GM12874 (cell line): ENCODE measurements around the gene ERCC6.

Experiments
- TF ChIP-seq, protein P1 (sequence below): IDR thresholded peaks from 2 replicates; pipeline ENCODE4 v1.5.1; 2011; ENCODE audit warnings: low read depth, mild to moderate bottlenecking, control low read depth, low read length, moderate library complexity; ENCODE audit not compliant: insufficient read depth

ERCC6 gene

GRCh38 chr10:49543604-49544003 lies 4.7 kb upstream of the ERCC6 start:
- TF ChIP-seq, protein P1, sequence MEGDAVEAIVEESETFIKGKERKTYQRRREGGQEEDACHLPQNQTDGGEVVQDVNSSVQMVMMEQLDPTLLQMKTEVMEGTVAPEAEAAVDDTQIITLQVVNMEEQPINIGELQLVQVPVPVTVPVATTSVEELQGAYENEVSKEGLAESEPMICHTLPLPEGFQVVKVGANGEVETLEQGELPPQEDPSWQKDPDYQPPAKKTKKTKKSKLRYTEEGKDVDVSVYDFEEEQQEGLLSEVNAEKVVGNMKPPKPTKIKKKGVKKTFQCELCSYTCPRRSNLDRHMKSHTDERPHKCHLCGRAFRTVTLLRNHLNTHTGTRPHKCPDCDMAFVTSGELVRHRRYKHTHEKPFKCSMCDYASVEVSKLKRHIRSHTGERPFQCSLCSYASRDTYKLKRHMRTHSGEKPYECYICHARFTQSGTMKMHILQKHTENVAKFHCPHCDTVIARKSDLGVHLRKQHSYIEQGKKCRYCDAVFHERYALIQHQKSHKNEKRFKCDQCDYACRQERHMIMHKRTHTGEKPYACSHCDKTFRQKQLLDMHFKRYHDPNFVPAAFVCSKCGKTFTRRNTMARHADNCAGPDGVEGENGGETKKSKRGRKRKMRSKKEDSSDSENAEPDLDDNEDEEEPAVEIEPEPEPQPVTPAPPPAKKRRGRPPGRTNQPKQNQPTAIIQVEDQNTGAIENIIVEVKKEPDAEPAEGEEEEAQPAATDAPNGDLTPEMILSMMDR: no peak

DNA sequence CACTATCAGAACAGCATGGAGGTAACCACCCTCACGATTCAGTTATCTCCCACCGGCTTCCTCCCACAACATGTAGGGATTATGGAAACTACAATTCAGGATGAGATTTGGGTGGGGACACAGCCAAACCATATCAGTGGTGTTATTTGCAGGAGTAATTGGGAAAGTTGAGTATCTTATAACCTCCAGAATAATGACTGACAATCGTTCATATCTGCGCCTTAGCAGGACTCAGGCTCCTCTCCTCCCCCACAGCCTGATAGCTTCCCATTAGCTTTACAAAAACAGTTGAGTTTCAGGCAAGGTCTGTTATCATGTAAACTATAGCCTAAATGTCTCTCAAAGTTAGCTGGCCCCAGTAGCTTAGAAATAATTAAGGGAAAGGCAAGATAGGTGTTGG lies 3.4 kb upstream of the ERCC6 start:
- TF ChIP-seq, protein P1: no peak

GRCh38 chr10:49541762-49542161 lies 2.8 kb upstream of the ERCC6 start:
- TF ChIP-seq, protein P1: no peak

DNA sequence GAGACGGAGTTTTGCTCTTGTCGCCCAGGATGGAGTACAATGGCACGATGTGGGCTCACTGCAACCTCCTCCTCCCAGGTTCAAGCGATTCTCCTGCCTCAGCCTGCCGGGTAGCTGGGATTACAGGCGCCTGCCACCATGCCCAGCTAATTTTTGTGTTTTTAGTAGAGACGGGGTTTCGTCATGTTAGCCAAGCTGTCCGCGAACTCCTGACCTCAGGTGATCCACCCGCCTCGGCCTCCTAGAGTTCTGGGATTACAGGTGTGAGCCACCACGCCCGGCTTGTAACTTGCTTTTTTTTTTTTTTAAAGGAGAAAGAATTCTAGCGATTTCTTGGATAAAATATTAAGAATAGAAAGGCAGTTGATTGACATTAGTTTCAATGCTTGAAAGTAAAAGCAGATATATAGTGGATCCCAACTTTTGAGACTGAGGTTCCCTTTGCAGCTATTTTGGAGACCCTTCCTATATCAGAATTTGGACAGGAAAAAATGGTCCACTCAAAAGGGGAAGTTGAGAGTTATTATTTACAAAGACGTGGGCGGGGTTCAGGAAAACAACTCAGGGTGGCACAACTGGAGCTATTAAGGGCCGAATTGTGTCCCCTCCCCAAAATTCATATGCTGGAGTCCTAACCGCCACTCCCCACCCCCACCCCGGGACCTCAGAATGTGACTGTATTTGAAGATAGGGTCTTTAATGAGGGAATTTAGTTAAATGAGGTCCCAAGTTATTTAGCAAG lies 1.3 kb upstream of the ERCC6 start:
- TF ChIP-seq, protein P1: no peak

DNA sequence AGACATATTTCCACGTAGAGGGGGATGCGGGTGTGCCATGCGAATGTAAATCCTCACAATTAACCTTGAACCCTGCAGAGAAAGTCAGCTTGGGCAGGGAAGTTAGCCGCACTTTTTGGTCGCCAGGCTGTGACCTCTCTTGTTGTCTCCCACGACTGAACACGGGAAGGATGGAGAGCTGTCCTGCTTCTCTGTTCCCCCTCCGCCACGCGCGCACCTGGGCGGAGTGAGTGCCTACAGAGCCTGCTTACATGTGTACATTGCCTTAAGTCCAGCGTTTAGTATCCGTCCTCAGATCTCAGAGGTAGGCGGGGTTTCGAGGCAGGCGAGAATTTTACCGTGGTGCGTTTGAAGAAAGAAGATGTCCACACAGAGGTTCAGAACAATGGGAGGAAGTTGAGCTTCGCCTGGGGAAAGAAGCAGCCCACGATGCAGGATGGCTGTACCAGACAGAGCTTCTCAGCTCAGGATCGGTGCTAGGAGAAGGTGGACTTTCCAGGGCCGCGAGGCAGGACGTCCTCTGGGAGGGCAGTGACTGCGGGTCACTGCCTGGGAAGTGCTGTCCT lies 482 bp upstream of the ERCC6 start:
- TF ChIP-seq, protein P1: no peak

GRCh38 chr10:49534670-49535381 lies 4.1 kb downstream of the ERCC6 start:
- TF ChIP-seq, protein P1: no peak

DNA sequence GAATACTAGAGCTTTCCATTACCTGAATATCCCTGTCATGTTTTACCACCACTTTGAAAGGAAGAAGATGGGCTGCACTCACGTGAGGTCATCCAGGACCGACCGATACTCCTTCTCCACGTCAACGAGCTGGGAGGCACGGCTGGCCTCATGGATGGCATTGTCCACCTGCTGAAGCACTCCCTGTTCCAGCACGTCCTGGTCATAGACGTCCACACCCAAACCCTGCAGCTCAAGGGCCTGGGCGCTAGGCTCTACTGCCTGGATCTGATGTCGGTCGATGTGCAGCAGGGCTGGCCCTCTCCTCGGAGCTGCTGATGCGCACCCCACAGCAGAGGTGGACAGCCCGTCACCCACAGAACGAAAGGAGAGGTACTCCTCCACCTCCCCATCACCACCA lies 6.5 kb downstream of the ERCC6 start:
- TF ChIP-seq, protein P1: no peak
